Lower leg skin (tissue), 3 donors: ENCODE data around the gene MYH10.

ENCODE experiments used
- POLR2A ChIP-seq, 2 donors: fragments of 450-650 bp; IDR thresholded peaks; one replicate each; pipeline ENCODE4 v1.6.1; 2016 to 2017; ENCODE audit warnings: antibody characterized with exemption in 2 of 2, mild to moderate bottlenecking in 1 of 2, moderate library complexity in 1 of 2
- TF ChIP-seq, protein P1 (sequence below), 3 donors: fragments of 450-650 bp; IDR thresholded peaks; one replicate each; pipeline ENCODE4 v1.5.1; 2016; ENCODE audit warnings: antibody characterized with exemption in 3 of 3, mild to moderate bottlenecking in 3 of 3, moderate library complexity in 2 of 3

DNA sequence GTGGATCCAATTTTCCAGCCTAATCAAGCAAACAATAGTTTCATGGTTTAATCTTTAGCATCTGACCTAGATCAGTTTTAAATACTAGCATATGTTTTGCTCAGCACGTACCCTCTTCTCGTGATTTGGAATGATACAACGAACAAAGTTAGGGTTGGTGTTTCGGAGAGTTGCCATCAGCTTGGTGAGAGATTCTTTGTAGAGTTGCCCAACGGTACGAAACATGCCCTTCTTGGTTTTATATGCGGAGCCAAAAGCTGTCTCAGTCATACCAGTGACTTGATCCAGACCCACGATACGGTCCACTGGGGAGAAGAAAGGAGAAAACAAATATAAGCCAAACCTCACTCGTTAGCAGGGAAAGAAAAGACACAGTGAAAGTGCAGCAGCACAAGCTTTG is 109.5 kb downstream of the MYH10 start:
- TF ChIP-seq POLR2A (IDR thresholded peaks at IDR 0.05), result no peak
- TF ChIP-seq, protein P1, sequence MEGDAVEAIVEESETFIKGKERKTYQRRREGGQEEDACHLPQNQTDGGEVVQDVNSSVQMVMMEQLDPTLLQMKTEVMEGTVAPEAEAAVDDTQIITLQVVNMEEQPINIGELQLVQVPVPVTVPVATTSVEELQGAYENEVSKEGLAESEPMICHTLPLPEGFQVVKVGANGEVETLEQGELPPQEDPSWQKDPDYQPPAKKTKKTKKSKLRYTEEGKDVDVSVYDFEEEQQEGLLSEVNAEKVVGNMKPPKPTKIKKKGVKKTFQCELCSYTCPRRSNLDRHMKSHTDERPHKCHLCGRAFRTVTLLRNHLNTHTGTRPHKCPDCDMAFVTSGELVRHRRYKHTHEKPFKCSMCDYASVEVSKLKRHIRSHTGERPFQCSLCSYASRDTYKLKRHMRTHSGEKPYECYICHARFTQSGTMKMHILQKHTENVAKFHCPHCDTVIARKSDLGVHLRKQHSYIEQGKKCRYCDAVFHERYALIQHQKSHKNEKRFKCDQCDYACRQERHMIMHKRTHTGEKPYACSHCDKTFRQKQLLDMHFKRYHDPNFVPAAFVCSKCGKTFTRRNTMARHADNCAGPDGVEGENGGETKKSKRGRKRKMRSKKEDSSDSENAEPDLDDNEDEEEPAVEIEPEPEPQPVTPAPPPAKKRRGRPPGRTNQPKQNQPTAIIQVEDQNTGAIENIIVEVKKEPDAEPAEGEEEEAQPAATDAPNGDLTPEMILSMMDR (IDR thresholded peaks at IDR 0.05), result no peak
